Measurements from ENCODE around the gene CISD3. TPM values are rescaled to one million over a fixed set of nuclear protein-coding genes. Genes with fewer than 3 reads are reported as not detected.

The CISD3 gene
- total and polyA plus RNA-seq, 2 of the 4 experiments (the other 2 are of a cell fraction): 1.3 to 14.1 TPM

DNA sequence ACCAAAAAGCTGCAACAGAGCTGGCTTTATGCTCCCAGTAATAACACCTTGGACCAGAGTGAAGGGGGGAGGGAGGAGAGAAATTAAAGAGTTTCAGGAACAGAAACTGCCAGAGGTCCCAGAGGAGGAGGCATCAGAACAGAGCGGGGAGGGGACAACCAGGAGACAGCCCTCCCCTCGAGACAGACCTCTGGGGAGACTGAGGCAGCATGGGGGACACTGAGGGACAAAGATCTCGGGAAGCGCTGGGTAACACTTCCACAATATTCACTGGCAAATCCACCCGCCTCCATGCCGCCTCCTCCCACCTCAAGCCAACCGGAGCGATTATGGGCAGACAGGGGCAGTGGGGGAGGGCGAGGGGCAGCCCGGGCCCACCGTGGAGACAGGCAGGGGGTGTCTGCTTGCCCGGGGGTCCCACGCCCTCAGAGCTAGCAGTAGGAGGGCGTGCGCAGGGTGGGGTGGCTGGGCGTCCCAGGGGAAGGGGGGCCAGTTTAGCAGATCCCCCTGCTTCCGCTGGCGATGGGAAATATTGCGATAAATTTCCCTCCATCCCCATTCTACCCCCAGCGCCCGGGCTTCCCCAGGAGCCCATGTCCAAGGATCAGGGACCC lies 16.8 kb downstream of the CISD3 start:
- no CpG with 5 or more reads among the region's 21 CpGs for WGBS, 2 experiments (ENCODE audit: extremely low coverage in 2 of 2, insufficient read length in 1 of 2)
- TF ChIP-seq MAZ (IDR thresholded peaks at IDR 0.05; ENCODE audit: borderline replicate concordance, low read depth, low read length) (peak; percentile 2; the same call in 1 of the 2 replicates), ELK1 (IDR thresholded peaks at IDR 0.05; ENCODE audit: borderline replicate concordance, low read depth, low read length) (no peak)
- peak overlapping the region; percentile 65 for H3K9ac ChIP-seq (ENCODE audit: low read depth, low read length)
- H3K36me3 ChIP-seq (ENCODE audit: control insufficient read depth, insufficient read depth, low read length): no peaks in the 10 kb centered on the region
- no peak overlapping the region for H3K56ac ChIP-seq (ENCODE audit: extremely low read depth, insufficient read depth, low read length)
- DNase-seq (no peak), ATAC-seq (ENCODE audit: low read depth) (no peak; the same call in 1 of the 2 replicates)
- peak overlapping the region; percentile 3; the same call in 1 of the 2 replicates for H3K14ac ChIP-seq (replicated peaks; ENCODE audit: low read depth, low read length)
- no peak overlapping the region for H2BK120ac ChIP-seq (ENCODE audit: low read depth, low read length)
- no peaks in the 10 kb centered on the region for H3K9me3 ChIP-seq (ENCODE audit: control insufficient read depth, insufficient read depth, low read length)
- no peak overlapping the region for H2BK15ac ChIP-seq (ENCODE audit: low read depth, low read length)
- H2AK5ac ChIP-seq (ENCODE audit: low read depth, low read length): peak overlapping the region; percentile 33; the same call in 1 of the 2 replicates
- no peak overlapping the region for H4K5ac ChIP-seq (ENCODE audit: low read depth, low read length)
- H2BK20ac ChIP-seq (ENCODE audit: low read depth, low read length): no peak overlapping the region
- peak overlapping the region; percentile 66 for H2AK9ac ChIP-seq (replicated peaks; ENCODE audit: low read depth, low read length, poor library complexity)
- peak overlapping the region; percentile 58 for H3K27ac ChIP-seq (ENCODE audit: insufficient read depth, low read length)
- BruUV-seq (replicated peaks): no TSS peak
- H3K4ac ChIP-seq (ENCODE audit: low read depth, low read length): peak overlapping the region; percentile 43
- dilution Hi-C loops (cut with HindIII; ENCODE audit: low sequenced_read_pairs, unreplicated experiment) (no loop called here), intact Hi-C loops (cut with micrococcal nuclease) (no loop called here), in situ Hi-C loops (cut with MboI; ENCODE audit: low sequenced_read_pairs) (no loop called here)
- CTCF ChIA-PET: no interaction called here
- H4K91ac ChIP-seq (ENCODE audit: insufficient read depth, low read depth, low read length): no peak overlapping the region
- no peak overlapping the region; the same call in 1 of the 2 replicates for H3K18ac ChIP-seq (ENCODE audit: low read depth, low read length)
- H3K23ac ChIP-seq (ENCODE audit: low read depth, low read length): peak overlapping the region; percentile 8; the same call in 1 of the 2 replicates
- peaks cover 23% of the 10 kb centered on the region for H3K4me1 ChIP-seq (ENCODE audit: control insufficient read depth, insufficient read depth, low read length)
- H4K8ac ChIP-seq (ENCODE audit: low read depth in 2 of 2, low read length in 2 of 2): no peak overlapping the region
- peak overlapping the region; percentile 91 for H3K4me3 ChIP-seq (ENCODE audit: insufficient read depth, low read depth, low read length)
- peak overlapping the region; percentile 95 for H3K4me2 ChIP-seq (ENCODE audit: low read depth, low read length)
- peaks cover 0 to 53% of the 10 kb centered on the region in 2 experiments; a peak in 3 of 4 replicates for H3K79me1 ChIP-seq (ENCODE audit: low read depth in 1 of 2, low read length in 2 of 2)
- peak overlapping the region; percentile 12 for H2BK5ac ChIP-seq (ENCODE audit: low read depth, low read length, poor library complexity, severe bottlenecking)
- no peak overlapping the region for H2AFZ ChIP-seq (replicated peaks; ENCODE audit: low read length, poor library complexity)
- no peaks in the 10 kb centered on the region for H3K27me3 ChIP-seq (ENCODE audit: control insufficient read depth, insufficient read depth, low read length)
- peaks cover 52% of the 10 kb centered on the region for H4K20me1 ChIP-seq (ENCODE audit: insufficient read depth, low read length)
- H3K9me1 ChIP-seq (ENCODE audit: insufficient read depth, low read length): peaks cover 22% of the 10 kb centered on the region
- POLR2A ChIA-PET (ENCODE audit: unreplicated experiment): no interaction called here
